Fibroblast of skin of left biceps (primary cell): ENCODE data around the gene PFKL.

Experiments used
- DNase-seq, 2 experiments: peaks; one replicate each; pipeline ENCODE4 v3.0.0-alpha.2; 2013; ENCODE audit warnings: low read depth in 2 of 2

The PFKL gene

GRCh38 chr21:44312716-44313115 lies 12.9 kb downstream of the PFKL start:
- DNase-seq = no peak

GRCh38 chr21:44313451-44313850 lies 13.6 kb downstream of the PFKL start:
- DNase-seq = no peak

GRCh38 chr21:44314128-44314527 lies 14.3 kb downstream of the PFKL start:
- no peak for DNase-seq

- DNase-seq = no peak
Observed at GRCh38 chr21:44314561-44314960, 14.7 kb downstream of the PFKL start.

- DNase-seq = no peak
Observed at GRCh38 chr21:44315691-44316203, 15.9 kb downstream of the PFKL start.

- no peak for DNase-seq
Observed at GRCh38 chr21:44316277-44316900, 16.5 kb downstream of the PFKL start.

GRCh38 chr21:44317241-44317782 lies 17.5 kb downstream of the PFKL start:
- no peak for DNase-seq

GRCh38 chr21:44317871-44318270 lies 18.0 kb downstream of the PFKL start:
- DNase-seq = no peak

GRCh38 chr21:44318489-44319285 lies 18.8 kb downstream of the PFKL start:
- DNase-seq = no peak

- DNase-seq = no peak
Observed at GRCh38 chr21:44319407-44320065, 19.7 kb downstream of the PFKL start.

GRCh38 chr21:44320847-44321246 lies 21.0 kb downstream of the PFKL start:
- DNase-seq = no peak

GRCh38 chr21:44321846-44322450 lies 22.1 kb downstream of the PFKL start:
- DNase-seq = no peak

GRCh38 chr21:44322621-44323325 lies 22.9 kb downstream of the PFKL start:
- DNase-seq = no peak

- no peak for DNase-seq
Observed at GRCh38 chr21:44323591-44323990, 23.7 kb downstream of the PFKL start.

- no peak for DNase-seq
Observed at GRCh38 chr21:44324106-44324853, 24.4 kb downstream of the PFKL start.

- no peak for DNase-seq
Observed at GRCh38 chr21:44324854-44325107, 24.9 kb downstream of the PFKL start.

GRCh38 chr21:44325386-44326271 lies 25.8 kb downstream of the PFKL start:
- no peak for DNase-seq

GRCh38 chr21:44326272-44326647 lies 26.4 kb downstream of the PFKL start:
- no peak for DNase-seq

GRCh38 chr21:44326716-44327602 lies 27.1 kb downstream of the PFKL start:
- no peak for DNase-seq
